ENCODE measurements around the gene TRIM54. TPM values are rescaled to one million over a fixed set of nuclear protein-coding genes. Genes with fewer than 3 reads are reported as not detected.

The TRIM54 gene
- total RNA-seq, 4 donors from 2014 or later, result not detected

DNA sequence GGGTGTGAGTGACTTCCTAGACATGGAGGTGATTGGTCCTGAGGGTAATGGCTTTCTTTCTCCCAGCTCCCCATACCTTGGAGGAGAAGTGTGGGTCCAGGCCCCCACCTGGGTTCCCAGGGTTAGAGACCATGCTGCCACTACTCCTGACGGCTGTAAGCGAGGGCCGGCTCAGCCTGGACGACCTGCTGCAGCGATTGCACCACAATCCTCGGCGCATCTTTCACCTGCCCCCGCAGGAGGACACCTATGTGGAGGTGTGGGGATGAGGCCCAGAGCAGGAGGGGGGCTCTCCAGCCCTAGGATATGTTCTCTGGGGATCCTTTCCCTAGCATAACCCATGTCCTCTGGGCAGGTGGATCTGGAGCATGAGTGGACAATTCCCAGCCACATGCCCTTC lies 43.3 kb upstream of the TRIM54 start:
- intact Hi-C loops (cut with DNase I; ENCODE audit: low total_unique reads), result no loop called here
- no peak for TF ChIP-seq POLR2A (IDR thresholded peaks at IDR 0.05)
- TF ChIP-seq, protein P1, sequence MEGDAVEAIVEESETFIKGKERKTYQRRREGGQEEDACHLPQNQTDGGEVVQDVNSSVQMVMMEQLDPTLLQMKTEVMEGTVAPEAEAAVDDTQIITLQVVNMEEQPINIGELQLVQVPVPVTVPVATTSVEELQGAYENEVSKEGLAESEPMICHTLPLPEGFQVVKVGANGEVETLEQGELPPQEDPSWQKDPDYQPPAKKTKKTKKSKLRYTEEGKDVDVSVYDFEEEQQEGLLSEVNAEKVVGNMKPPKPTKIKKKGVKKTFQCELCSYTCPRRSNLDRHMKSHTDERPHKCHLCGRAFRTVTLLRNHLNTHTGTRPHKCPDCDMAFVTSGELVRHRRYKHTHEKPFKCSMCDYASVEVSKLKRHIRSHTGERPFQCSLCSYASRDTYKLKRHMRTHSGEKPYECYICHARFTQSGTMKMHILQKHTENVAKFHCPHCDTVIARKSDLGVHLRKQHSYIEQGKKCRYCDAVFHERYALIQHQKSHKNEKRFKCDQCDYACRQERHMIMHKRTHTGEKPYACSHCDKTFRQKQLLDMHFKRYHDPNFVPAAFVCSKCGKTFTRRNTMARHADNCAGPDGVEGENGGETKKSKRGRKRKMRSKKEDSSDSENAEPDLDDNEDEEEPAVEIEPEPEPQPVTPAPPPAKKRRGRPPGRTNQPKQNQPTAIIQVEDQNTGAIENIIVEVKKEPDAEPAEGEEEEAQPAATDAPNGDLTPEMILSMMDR (IDR thresholded peaks at IDR 0.05), result no peak
- no peak for DNase-seq (ENCODE audit: low spot score in 2 of 2)
- 93 to 95% methylated on average over 8 of the region's 8 CpGs for WGBS, 2 donors
- H3K4me3 ChIP-seq (ENCODE audit: low read depth, poor library complexity, severe bottlenecking), result no peak overlapping the region

DNA sequence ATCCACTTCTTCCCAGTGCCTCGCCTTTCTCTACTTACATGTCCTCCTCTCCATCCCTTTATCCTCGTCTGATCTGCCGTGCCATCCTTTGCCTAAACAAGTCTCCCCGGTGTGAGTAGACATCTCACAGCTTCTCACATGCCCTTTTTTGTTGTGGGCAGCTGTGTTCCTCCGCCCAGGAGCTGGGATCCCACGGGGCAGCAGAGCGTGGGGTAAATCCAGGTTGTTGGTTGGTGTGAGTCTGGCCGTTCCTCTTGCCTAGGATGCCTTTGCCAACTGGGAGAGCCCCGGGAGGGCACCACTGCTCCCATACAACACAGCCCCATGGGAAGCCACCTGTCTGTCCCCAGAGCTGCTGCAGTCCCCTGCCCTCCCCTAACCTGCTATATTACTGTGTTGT lies 41.8 kb upstream of the TRIM54 start:
- TF ChIP-seq POLR2A (IDR thresholded peaks at IDR 0.05), result no peak
- TF ChIP-seq, protein P1 (IDR thresholded peaks at IDR 0.05), result no peak
- WGBS, 2 donors, result 88 to 91% methylated on average over 9 of the region's 9 CpGs
- H3K4me3 ChIP-seq (ENCODE audit: low read depth, poor library complexity, severe bottlenecking), result no peak overlapping the region
- intact Hi-C loops (cut with DNase I; ENCODE audit: low total_unique reads), result no loop called here
- DNase-seq (ENCODE audit: low spot score in 2 of 2), result no peak

DNA sequence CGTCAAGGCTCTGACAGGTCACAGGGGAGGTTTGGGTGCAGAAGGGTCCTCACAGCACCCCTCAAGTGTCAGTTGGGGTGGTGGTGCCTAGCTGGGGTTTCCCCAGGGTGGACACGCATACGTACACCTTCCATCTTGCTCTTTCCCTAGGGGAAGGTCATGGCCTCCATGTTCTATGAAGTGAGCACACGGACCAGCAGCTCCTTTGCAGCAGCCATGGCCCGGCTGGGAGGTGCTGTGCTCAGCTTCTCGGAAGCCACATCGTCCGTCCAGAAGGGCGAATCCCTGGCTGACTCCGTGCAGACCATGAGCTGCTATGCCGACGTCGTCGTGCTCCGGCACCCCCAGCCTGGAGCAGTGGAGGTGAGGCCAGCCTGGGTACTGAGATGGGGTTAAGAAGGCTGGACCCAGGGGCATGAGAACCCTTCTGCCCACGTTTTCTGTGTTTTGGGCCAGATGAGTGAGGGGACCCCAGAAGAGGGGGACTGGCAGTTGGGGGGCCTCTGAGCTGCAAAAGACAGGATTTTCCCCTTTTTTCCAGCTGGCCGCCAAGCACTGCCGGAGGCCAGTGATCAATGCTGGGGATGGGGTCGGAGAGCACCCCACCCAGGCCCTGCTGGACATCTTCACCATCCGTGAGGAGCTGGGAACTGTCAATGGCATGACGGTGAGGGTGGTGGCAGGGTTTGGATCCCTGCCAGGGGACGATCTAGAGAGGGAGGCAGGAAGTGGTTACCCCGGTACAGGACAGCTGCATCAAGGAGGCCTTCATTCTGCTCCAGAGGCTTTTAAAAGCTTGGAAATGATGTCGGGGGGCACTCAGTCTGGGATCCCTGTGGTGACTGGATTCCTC lies 40.2 kb upstream of the TRIM54 start:
- no peak for TF ChIP-seq POLR2A (IDR thresholded peaks at IDR 0.05)
- TF ChIP-seq, protein P1 (IDR thresholded peaks at IDR 0.05), result no peak
- intact Hi-C loops (cut with DNase I; ENCODE audit: low total_unique reads), result no loop called here
- WGBS, 2 donors, result 84 to 87% methylated on average over 24 of the region's 24 CpGs
- DNase-seq (ENCODE audit: low spot score in 2 of 2), result no peak
- H3K4me3 ChIP-seq (ENCODE audit: low read depth, poor library complexity, severe bottlenecking), result no peak overlapping the region

DNA sequence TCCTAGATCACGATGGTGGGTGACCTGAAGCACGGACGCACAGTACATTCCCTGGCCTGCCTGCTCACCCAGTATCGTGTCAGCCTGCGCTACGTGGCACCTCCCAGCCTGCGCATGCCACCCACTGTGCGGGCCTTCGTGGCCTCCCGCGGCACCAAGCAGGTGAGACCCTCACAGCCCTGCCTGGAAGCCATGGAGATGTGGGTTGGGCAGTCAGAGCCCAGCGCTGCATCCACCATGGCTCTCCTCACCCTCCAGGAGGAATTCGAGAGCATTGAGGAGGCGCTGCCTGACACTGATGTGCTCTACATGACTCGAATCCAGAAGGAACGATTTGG lies 39.6 kb upstream of the TRIM54 start:
- 92 to 97% methylated on average over 6 to 16 of the region's 16 CpGs for WGBS, 2 donors
- no peak overlapping the region for H3K4me3 ChIP-seq (ENCODE audit: low read depth, poor library complexity, severe bottlenecking)
- no peak for DNase-seq (ENCODE audit: low spot score in 2 of 2)
- TF ChIP-seq POLR2A (IDR thresholded peaks at IDR 0.05), result no peak
- TF ChIP-seq, protein P1 (IDR thresholded peaks at IDR 0.05), result no peak
- intact Hi-C loops (cut with DNase I; ENCODE audit: low total_unique reads), result no loop called here

DNA sequence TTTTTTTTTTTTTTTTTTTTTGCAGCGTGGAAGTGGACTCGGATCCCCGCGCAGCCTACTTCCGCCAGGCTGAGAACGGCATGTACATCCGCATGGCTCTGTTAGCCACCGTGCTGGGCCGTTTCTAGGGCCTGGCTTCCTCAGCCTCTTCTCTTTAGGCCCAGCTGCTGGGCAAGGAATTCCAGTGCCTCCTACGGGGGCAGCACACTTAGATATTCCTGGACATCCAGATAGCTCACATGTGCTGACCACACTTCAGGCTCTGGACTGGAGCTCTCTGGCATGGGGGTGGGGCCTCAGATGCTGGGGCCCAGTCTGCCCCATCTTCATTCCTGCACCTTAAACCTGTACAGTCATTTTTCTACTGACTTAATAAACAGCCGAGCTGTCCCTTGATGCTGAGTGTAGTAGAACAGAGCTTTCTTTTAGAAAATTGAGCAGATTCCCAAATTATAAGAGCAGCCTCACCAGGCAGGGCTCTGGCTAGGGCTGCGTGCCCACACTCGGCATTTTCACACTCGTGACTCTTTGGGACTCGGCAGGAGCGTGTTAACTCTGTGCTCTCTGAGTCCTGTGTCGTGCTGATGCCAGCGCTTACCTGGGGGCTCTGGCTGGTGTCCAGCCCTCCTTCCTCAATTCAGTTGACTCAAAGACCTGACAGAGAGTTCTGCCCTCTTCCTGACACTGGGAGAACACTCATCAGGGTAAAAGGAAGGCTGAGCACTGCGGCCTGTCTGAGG lies 38.7 kb upstream of the TRIM54 start:
- H3K4me3 ChIP-seq (ENCODE audit: low read depth, poor library complexity, severe bottlenecking), result no peak overlapping the region
- TF ChIP-seq, protein P1 (IDR thresholded peaks at IDR 0.05), result no peak
- no peak for TF ChIP-seq POLR2A (IDR thresholded peaks at IDR 0.05)
- 82 to 84% methylated on average over 19 of the region's 19 CpGs for WGBS, 2 donors
- intact Hi-C loops (cut with DNase I; ENCODE audit: low total_unique reads), result no loop called here
- no peak for DNase-seq (ENCODE audit: low spot score in 2 of 2)

Measured in lower leg skin (tissue), 4 donors.